Naive thymus-derived CD4-positive, alpha-beta T cell (primary cell): ENCODE data around the gene NSL1. TPM values are rescaled to one million over a fixed set of nuclear protein-coding genes. Genes with fewer than 3 reads are reported as not detected.

Experiments used
- ATAC-seq: fragments of 150-1000 bp; cut with Tn5 transposase; 2 replicates; pipeline ENCODE4 v1.10.0; 2021; ENCODE audit warnings: mild to moderate bottlenecking, moderate library complexity
- CTCF ChIA-PET: fragments of 350-600 bp; sonication (Branson Sonifier 250); formaldehyde crosslinking; loops from one replicate; lab custom pipeline; 2021; ENCODE audit warnings: antibody characterized with exemption; lab: Charles Lee
- POLR2A ChIA-PET: fragments of 350-600 bp; sonication (Branson Sonifier 250); formaldehyde crosslinking; loops from one replicate; lab custom pipeline; 2021; ENCODE audit warnings: antibody characterized with exemption, inconsistent platforms; lab: Charles Lee
- DNase-seq, 9 donors: peaks; one replicate each; pipeline versions ENCODE4 v3.0.0 to v3.0.0-alpha.2; 2020 to 2022; ENCODE audit warnings: mixed read lengths in 1 of 9
- H3K27ac ChIP-seq: one replicate; pipeline ENCODE4 v1.7.0; 2013; ENCODE audit warnings: mild to moderate bottlenecking, low read depth, low read length, moderate library complexity
- H3K27me3 ChIP-seq, 2 donors: one replicate each; pipeline ENCODE4 v1.7.0; 2013; ENCODE audit warnings: low read length in 2 of 2, mild to moderate bottlenecking in 2 of 2, moderate library complexity in 2 of 2; ENCODE audit not compliant: control insufficient read depth in 2 of 2, insufficient read depth in 2 of 2
- H3K36me3 ChIP-seq, 3 experiments: 1 replicate in 2 of 3; 2 replicates in 1 of 3; pipeline ENCODE4 v1.7.0; 2013; ENCODE audit warnings: low read length in 3 of 3, mild to moderate bottlenecking in 3 of 3, moderate library complexity in 1 of 3; ENCODE audit not compliant: insufficient read depth in 3 of 3, control insufficient read depth in 2 of 3
- H3K4me1 ChIP-seq, 2 donors: one replicate each; pipeline ENCODE4 v1.7.0; 2013; ENCODE audit warnings: low read length in 2 of 2, mild to moderate bottlenecking in 2 of 2, moderate library complexity in 1 of 2; ENCODE audit not compliant: control insufficient read depth in 2 of 2, insufficient read depth in 2 of 2
- H3K4me3 ChIP-seq: 2 replicates; pipeline ENCODE4 v1.7.0; 2013; ENCODE audit warnings: mild to moderate bottlenecking, low read length
- H3K9me3 ChIP-seq, 3 experiments: 1 replicate in 2 of 3; 2 replicates in 1 of 3; pipeline ENCODE4 v1.7.0; 2013; ENCODE audit warnings: low read length in 3 of 3; ENCODE audit not compliant: control insufficient read depth in 2 of 3
- H3K27ac Mint-ChIP-seq, 9 donors: one replicate each; pipeline ENCODE4 v1.8.0; 2020 to 2022; ENCODE audit warnings: mixed read lengths in 9 of 9, mild to moderate bottlenecking in 8 of 9, moderate library complexity in 5 of 9, inconsistent platforms in 2 of 9
- H3K27me3 Mint-ChIP-seq, 5 donors: one replicate each; pipeline ENCODE4 v1.8.0; 2021 to 2022; ENCODE audit warnings: mixed read lengths in 5 of 5, mild to moderate bottlenecking in 1 of 5
- H3K36me3 Mint-ChIP-seq, 5 donors: one replicate each; pipeline ENCODE4 v1.8.0; 2020 to 2022; ENCODE audit warnings: mixed read lengths in 5 of 5, mild to moderate bottlenecking in 3 of 5, inconsistent platforms in 1 of 5
- H3K4me1 Mint-ChIP-seq, 7 donors: one replicate each; pipeline ENCODE4 v1.8.0; 2020 to 2022; ENCODE audit warnings: mixed read lengths in 7 of 7, mild to moderate bottlenecking in 3 of 7, inconsistent platforms in 1 of 7
- H3K4me3 Mint-ChIP-seq, 10 donors: one replicate each; pipeline ENCODE4 v1.8.0; 2020 to 2022; ENCODE audit warnings: mild to moderate bottlenecking in 10 of 10, mixed read lengths in 10 of 10, moderate library complexity in 6 of 10, inconsistent platforms in 2 of 10
- H3K9me3 Mint-ChIP-seq, 11 donors: one replicate each; pipeline ENCODE4 v1.8.0; 2020 to 2022; ENCODE audit warnings: mixed read lengths in 11 of 11, mild to moderate bottlenecking in 4 of 11, inconsistent platforms in 1 of 11, moderate library complexity in 1 of 11
- intact Hi-C, 2 donors: fragments of 100-400 bp; cut with micrococcal nuclease; formaldehyde crosslinking; loops; one replicate each; pipeline ENCODE4 v1.15.1; 2023
- polyA plus RNA-seq, 2 donors: library from polyadenylated mRNA; unstranded; fragments of 300-500 nt; fragmentation: Illumina TruSeq; gene quantifications; one replicate each; pipeline ENCODE4 v1.2.3, GENCODE V29; 2021
- total RNA-seq, 6 experiments: library from RNA in 5 of 6; stranded (reverse) in 5 of 6; gene quantifications; 1 replicate in 5 of 6; 2 replicates in 1 of 6; pipeline ENCODE4 v1.2.3 and lab custom pipeline; 2021 to 2026

NSL1 gene
- total and polyA plus RNA-seq, 7 experiments from 2014 or later = 22.3 to 79.3 (median 37.7) TPM

DNA sequence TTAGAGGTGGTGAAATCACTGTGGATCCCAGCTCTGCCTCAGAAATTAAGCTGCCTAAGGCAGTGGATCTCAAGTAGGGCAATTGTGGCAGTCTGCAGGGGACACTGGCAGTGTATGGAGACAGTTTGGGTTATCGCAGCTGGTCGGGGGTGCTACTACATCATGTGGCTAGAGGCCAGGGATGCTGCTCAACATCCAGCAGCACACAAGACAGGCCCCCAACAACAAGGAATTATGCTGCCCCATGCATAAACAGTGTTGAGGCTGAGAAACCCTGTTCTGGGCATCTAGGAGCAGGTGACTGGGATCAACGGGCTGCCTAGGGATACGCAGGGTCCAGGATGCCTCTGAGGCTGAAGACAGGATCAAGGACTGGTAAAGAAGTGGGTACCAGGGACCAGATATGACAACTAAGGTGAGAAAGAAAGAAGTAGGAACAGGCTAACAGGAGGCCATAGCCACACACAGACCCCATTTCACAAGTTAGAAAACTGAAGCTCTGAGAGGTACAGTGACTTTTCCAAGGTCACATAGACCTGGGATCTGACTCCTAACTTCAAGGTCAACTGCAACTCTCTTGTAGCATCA, 100.7 kb downstream of the NSL1 start:
- ATAC-seq = no peak
- Histone ChIP-seq H3K4me1 (no peaks in the 10 kb centered on the region), H3K36me3 (no peaks in the 10 kb centered on the region), H3K9me3 (no peaks in the 10 kb centered on the region), H3K27ac (no peak overlapping the region), H3K27me3 (no peaks in the 10 kb centered on the region), H3K4me3 (no peak overlapping the region)
- Mint-ChIP-seq H3K4me3 (no peak overlapping the region), H3K36me3 (no peaks in the 10 kb centered on the region), H3K4me1 (peaks cover 0 to 11% (median 2%) of the 10 kb centered on the region in 7 donors), H3K9me3 (no peaks in the 10 kb centered on the region), H3K27ac (no peak overlapping the region), H3K27me3 (peaks cover 0 to 22% (median 6%) of the 10 kb centered on the region in 5 donors)
- intact Hi-C loops = no loop called here
- POLR2A ChIA-PET = no interaction called here
- CTCF ChIA-PET = no interaction called here
- DNase-seq = no peak

DNA sequence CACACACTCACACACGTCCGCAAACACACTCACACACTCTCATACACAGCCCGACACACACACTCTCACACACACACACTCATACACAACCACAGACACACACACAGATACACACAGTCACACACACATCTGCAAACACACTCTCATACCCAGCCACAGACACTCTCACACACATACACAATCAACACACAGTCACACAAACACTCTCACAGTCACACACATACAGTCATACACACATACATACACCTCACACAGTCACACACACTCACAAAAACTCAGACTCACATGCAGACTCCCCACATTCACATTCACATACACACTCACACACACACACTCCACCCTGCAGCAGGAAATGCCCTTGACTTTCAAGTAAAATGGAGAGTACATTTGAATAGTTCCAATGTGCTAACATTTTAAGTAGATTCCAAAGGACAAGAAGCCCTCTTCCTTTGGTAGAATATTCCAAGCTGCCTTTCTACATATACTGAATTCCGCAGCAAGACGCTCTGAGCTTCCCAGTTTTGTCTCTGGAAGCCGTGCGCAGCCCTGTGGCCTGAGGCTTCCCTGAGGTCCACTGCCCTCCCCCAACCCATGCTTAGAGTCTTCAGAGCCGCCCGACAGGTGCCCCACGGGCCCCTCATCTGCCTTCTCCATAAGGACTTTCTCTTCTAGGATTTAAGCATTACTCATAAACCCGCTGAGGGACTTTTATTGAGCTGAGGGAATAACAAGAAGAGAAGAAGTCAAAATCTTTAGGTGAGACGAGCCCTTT, 101.6 kb downstream of the NSL1 start:
- Histone ChIP-seq H3K27me3 (no peaks in the 10 kb centered on the region), H3K36me3 (no peaks in the 10 kb centered on the region), H3K4me1 (no peaks in the 10 kb centered on the region), H3K4me3 (no peak overlapping the region), H3K9me3 (no peaks in the 10 kb centered on the region), H3K27ac (no peak overlapping the region)
- no peak overlapping the region for H3K27ac Mint-ChIP-seq
- no peak overlapping the region for H3K4me3 Mint-ChIP-seq
- no peaks in the 10 kb centered on the region for H3K9me3 Mint-ChIP-seq
- ATAC-seq = no peak
- DNase-seq = no peak
- peaks cover 0 to 25% (median 6%) of the 10 kb centered on the region in 5 donors for H3K27me3 Mint-ChIP-seq
- ChIA-PET CTCF (no interaction called here), POLR2A (no interaction called here)
- H3K36me3 Mint-ChIP-seq = peaks cover 0 to 2% (median 0%) of the 10 kb centered on the region in 5 donors
- H3K4me1 Mint-ChIP-seq = peaks cover 0 to 14% (median 0%) of the 10 kb centered on the region in 7 donors
- intact Hi-C loops = no loop called here

DNA sequence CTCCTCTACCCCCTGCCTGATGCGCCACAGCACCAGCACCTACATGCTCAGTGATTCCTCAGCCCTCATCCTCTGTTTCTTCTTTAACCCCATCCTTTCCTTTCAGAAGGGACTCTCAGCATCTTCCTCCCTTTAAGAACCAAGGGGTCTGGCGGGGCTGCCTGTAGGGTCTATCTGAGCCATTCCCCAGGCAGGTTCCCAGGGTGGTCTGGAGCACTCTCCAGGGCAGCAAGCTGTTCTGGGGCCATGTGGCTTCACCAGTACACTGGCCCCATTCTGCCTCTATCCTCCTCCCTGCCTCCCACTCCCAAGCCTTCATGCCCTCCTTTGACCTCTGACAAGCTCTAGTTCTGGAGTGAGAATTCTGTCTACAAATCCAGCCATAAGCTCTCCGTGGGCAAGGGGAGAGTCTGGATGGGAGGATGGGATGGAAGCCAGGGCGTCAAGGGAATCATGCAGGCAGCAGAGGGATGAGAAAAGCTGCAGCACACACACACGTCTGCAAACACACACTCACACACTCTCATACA, 102.3 kb downstream of the NSL1 start:
- no peaks in the 10 kb centered on the region for H3K27me3 ChIP-seq
- H3K4me3 Mint-ChIP-seq = no peak overlapping the region
- H3K4me3 ChIP-seq = no peak overlapping the region
- H3K36me3 ChIP-seq = no peaks in the 10 kb centered on the region
- H3K27ac ChIP-seq = no peak overlapping the region
- H3K9me3 ChIP-seq = no peaks in the 10 kb centered on the region
- H3K36me3 Mint-ChIP-seq = peaks cover 0 to 2% (median 0%) of the 10 kb centered on the region in 5 donors
- POLR2A ChIA-PET = no interaction called here
- peaks cover 0 to 2% (median 0%) of the 10 kb centered on the region in 11 donors for H3K9me3 Mint-ChIP-seq
- H3K4me1 ChIP-seq = peaks cover 0 to 1% of the 10 kb centered on the region in 2 donors
- ATAC-seq = no peak
- CTCF ChIA-PET = interaction anchor here (0.6 kb wide), 1 partner anchor 73 kb away, joined by 3 read pairs; no protein-coding TSS in a partner anchor
- no peak overlapping the region for H3K27ac Mint-ChIP-seq
- intact Hi-C loops = no loop called here
- H3K4me1 Mint-ChIP-seq = peaks cover 0 to 14% (median 0%) of the 10 kb centered on the region in 7 donors
- DNase-seq = no peak
- H3K27me3 Mint-ChIP-seq = peaks cover 0 to 25% (median 6%) of the 10 kb centered on the region in 5 donors

DNA sequence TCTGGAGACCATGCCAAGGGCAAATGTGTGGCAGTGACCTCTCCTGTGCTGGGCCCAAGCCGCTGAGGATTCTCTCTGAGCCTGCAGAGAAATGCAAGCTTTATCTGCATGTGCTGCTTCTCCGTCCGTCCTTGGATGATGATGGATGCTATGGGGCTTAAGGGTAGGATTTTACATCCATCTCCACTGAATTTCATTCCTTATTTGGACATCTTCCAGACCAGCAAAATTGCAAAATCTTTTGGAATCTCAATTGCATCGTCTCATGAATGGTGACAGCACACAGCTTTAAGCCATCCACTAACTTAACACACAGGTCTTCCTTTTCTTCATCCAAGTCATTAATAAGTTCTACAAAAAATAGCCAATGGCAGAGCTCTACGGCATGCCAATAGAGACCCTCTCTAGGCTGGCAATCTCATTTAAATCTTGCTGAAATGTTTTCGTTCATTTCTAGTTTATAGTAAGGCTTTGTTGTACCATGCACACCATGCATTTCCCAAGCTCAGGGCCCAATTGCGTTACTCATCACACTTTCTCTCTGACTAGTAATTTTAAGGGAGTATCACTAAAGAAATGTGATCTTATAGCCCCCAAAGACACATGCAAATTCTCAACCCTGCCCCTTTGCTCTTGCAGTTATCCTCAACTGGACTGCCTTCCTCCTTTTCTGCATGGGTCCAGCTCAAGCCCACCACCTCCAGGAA, 103.1 kb downstream of the NSL1 start:
- Histone ChIP-seq H3K4me1 (peaks cover 0 to 9% of the 10 kb centered on the region in 2 donors), H3K36me3 (no peaks in the 10 kb centered on the region), H3K27me3 (no peaks in the 10 kb centered on the region), H3K9me3 (no peaks in the 10 kb centered on the region), H3K27ac (no peak overlapping the region), H3K4me3 (no peak overlapping the region)
- DNase-seq (no peak), ATAC-seq (no peak)
- H3K36me3 Mint-ChIP-seq = peaks cover 0 to 5% (median 0%) of the 10 kb centered on the region in 5 donors
- peaks cover 0 to 21% (median 6%) of the 10 kb centered on the region in 5 donors for H3K27me3 Mint-ChIP-seq
- intact Hi-C loops = no loop called here
- H3K4me3 Mint-ChIP-seq = no peak overlapping the region
- POLR2A ChIA-PET = no interaction called here
- CTCF ChIA-PET = interaction anchor here (0.6 kb wide), 1 partner anchor 74 kb away, joined by 3 read pairs; no protein-coding TSS in a partner anchor
- peaks cover 0 to 2% (median 0%) of the 10 kb centered on the region in 11 donors for H3K9me3 Mint-ChIP-seq
- H3K4me1 Mint-ChIP-seq = peaks cover 0 to 21% (median 6%) of the 10 kb centered on the region in 7 donors
- H3K27ac Mint-ChIP-seq = no peak overlapping the region

DNA sequence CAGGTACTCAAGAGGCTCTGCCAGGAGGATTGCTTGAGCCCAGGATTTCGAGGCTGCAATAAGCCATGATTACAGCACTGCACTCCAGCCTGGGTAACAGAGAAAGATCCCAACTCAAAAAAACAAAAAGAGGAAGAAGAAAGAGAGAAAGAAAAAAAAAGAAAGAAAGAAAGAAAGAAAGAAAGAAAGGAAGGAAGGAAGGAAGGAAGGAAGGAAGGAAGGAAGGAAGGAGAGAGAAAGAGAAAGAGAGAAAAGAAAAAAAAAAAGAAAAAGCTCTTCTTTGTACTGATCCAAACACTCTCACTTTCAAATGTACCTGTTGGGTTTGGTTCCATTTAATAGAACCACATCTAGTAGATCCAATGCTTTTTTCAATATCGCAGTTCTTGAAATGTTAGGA, 103.8 kb downstream of the NSL1 start:
- H3K27ac Mint-ChIP-seq = no peak overlapping the region
- CTCF ChIA-PET = no interaction called here

DNA sequence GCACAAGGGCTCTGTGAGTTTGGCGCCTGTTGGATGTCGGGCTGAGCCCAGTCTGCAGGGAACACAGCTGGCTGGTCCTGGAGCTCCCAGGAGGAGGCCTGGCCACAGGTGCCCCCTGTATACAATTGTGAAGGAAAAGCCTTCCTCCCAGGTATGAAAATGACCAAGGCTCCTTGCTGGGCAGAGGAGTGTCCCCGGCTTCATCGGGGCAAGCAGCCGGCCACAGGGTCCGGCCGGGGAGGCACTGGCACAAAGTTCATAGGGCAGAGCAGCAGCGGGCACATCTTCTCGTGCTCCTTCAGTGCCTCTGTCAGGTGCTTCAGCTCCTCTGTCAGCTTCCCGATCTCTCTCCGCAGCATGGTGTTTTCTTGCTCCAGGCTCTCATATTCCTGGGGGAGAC, 105.0 kb downstream of the NSL1 start:
- no peaks in the 10 kb centered on the region for H3K27me3 ChIP-seq
- no peaks in the 10 kb centered on the region for H3K36me3 ChIP-seq
- intact Hi-C loops = no loop called here
- peaks cover 0 to 33% (median 11%) of the 10 kb centered on the region in 7 donors for H3K4me1 Mint-ChIP-seq
- CTCF ChIA-PET = no interaction called here
- ATAC-seq (no peak), DNase-seq (no peak)
- peaks cover 0 to 20% of the 10 kb centered on the region in 2 donors for H3K4me1 ChIP-seq
- H3K4me3 Mint-ChIP-seq = no peak overlapping the region
- no peak overlapping the region for H3K27ac Mint-ChIP-seq
- peaks cover 0 to 7% (median 0%) of the 10 kb centered on the region in 5 donors for H3K36me3 Mint-ChIP-seq
- H3K27ac ChIP-seq = no peak overlapping the region
- peaks cover 0 to 2% (median 0%) of the 10 kb centered on the region in 11 donors for H3K9me3 Mint-ChIP-seq
- H3K27me3 Mint-ChIP-seq = peaks cover 0 to 21% (median 6%) of the 10 kb centered on the region in 5 donors
- H3K9me3 ChIP-seq = no peaks in the 10 kb centered on the region
- no peak overlapping the region for H3K4me3 ChIP-seq
- POLR2A ChIA-PET = no interaction called here

More for the DNA sequence above, 103.8 kb downstream of the NSL1 start:
- DNase-seq = no peak
- Histone ChIP-seq H3K36me3 (no peaks in the 10 kb centered on the region), H3K4me1 (peaks cover 0 to 16% of the 10 kb centered on the region in 2 donors), H3K4me3 (no peak overlapping the region), H3K27ac (no peak overlapping the region), H3K27me3 (no peaks in the 10 kb centered on the region), H3K9me3 (no peaks in the 10 kb centered on the region)
- Mint-ChIP-seq H3K9me3 (peaks cover 0 to 2% (median 0%) of the 10 kb centered on the region in 11 donors), H3K4me3 (no peak overlapping the region), H3K27me3 (peaks cover 0 to 21% (median 6%) of the 10 kb centered on the region in 5 donors), H3K36me3 (peaks cover 0 to 7% (median 0%) of the 10 kb centered on the region in 5 donors), H3K4me1 (peaks cover 0 to 28% (median 11%) of the 10 kb centered on the region in 7 donors)
- intact Hi-C loops = no loop called here
- POLR2A ChIA-PET = no interaction called here
- no peak for ATAC-seq
